OCI-LY7 (cell line): Measurements from ENCODE around the gene NFRKB. TPM values are rescaled to one million over a fixed set of nuclear protein-coding genes. Genes with fewer than 3 reads are reported as not detected.

Experiments
- BruUV-seq: library from RNA; stranded (reverse); fragments of 400-500 nt; replicated peaks from 2 replicates; lab custom pipeline; 2021; lab: Mats Ljungman, UMichigan
- CTCF ChIA-PET: fragments of 300-600 bp; sonication (Branson Sonifier 250); formaldehyde crosslinking; loops from one replicate; lab custom pipeline; 2022; ENCODE audit warnings: antibody characterized with exemption; ENCODE audit not compliant: unreplicated experiment; lab: Charles Lee
- POLR2A ChIA-PET: fragments of 300-600 bp; sonication (Branson Sonifier 250); formaldehyde crosslinking; loops from one replicate; lab custom pipeline; 2022; ENCODE audit warnings: antibody characterized with exemption; lab: Charles Lee
- DNase-seq: peaks from one replicate; pipeline ENCODE4 v3.0.0-alpha.2; 2015; ENCODE audit warnings: low spot score
- H2AFZ ChIP-seq: fragments of 200-600 bp; sonication (generic), shearing (Covaris generic); 2 replicates; pipeline ENCODE4 v1.6.1; 2014; ENCODE audit warnings: mild to moderate bottlenecking, antibody characterized with exemption, low read length, moderate library complexity
- H3K27ac ChIP-seq: fragments of 200-600 bp; sonication (generic); 2 replicates; pipeline ENCODE4 v1.5.1; 2014; ENCODE audit warnings: mixed run types, low read depth, mild to moderate bottlenecking, moderate library complexity, low read length, inconsistent platforms; ENCODE audit not compliant: poor library complexity, severe bottlenecking
- H3K36me3 ChIP-seq: fragments of 200-600 bp; sonication (generic); 2 replicates; pipeline ENCODE4 v1.6.1; 2014; ENCODE audit warnings: mild to moderate bottlenecking, antibody characterized with exemption, low read length, moderate library complexity, mixed read lengths; ENCODE audit not compliant: insufficient read depth
- H3K4me1 ChIP-seq: fragments of 200-600 bp; sonication (generic); 2 replicates; pipeline ENCODE4 v1.5.1; 2014; ENCODE audit warnings: mild to moderate bottlenecking, low read length; ENCODE audit not compliant: insufficient read depth, poor library complexity, severe bottlenecking
- H3K4me2 ChIP-seq: fragments of 200-600 bp; sonication (generic); 2 replicates; pipeline ENCODE4 v1.6.1; 2014; ENCODE audit warnings: mild to moderate bottlenecking, low read length
- H3K4me3 ChIP-seq: fragments of 200-600 bp; sonication (generic); 2 replicates; pipeline ENCODE4 v1.5.1; 2014; ENCODE audit warnings: mild to moderate bottlenecking, low read depth, low read length; ENCODE audit not compliant: poor library complexity, severe bottlenecking
- H3K79me2 ChIP-seq: fragments of 200-600 bp; sonication (generic); 2 replicates; pipeline ENCODE4 v1.6.1; 2016; ENCODE audit warnings: low read depth, mild to moderate bottlenecking, low read length, moderate library complexity, mixed read lengths; ENCODE audit not compliant: insufficient read depth
- H3K9me2 ChIP-seq: fragments of 200-600 bp; sonication (generic); 2 replicates; pipeline ENCODE4 v1.6.1; 2016; ENCODE audit warnings: mild to moderate bottlenecking, low read length, mixed read lengths; ENCODE audit not compliant: insufficient read depth
- H3K9me3 ChIP-seq: fragments of 200-600 bp; sonication (generic); 2 replicates; pipeline ENCODE4 v1.6.1; 2014; ENCODE audit warnings: mild to moderate bottlenecking, mixed run types, low read length, mixed read lengths
- H4K20me1 ChIP-seq: fragments of 200-600 bp; sonication (generic); 2 replicates; pipeline ENCODE4 v1.6.1; 2014; ENCODE audit warnings: mild to moderate bottlenecking, antibody characterized with exemption, low read length, moderate library complexity, mixed read lengths; ENCODE audit not compliant: insufficient read depth
- EZH2phosphoT487 ChIP-seq: fragments of 200-600 bp; sonication (generic); IDR thresholded peaks from 2 replicates; pipeline ENCODE4 v1.6.1; 2018; ENCODE audit warnings: low read depth, borderline replicate concordance, mild to moderate bottlenecking, mixed run types, antibody characterized with exemption, low read length, moderate library complexity, mixed read lengths
- intact Hi-C: fragments of 100-400 bp; cut with micrococcal nuclease; formaldehyde crosslinking; loops from one replicate; pipeline ENCODE4 v1.10.0; 2022; ENCODE audit not compliant: unreplicated experiment
- total RNA-seq, 2 experiments: library from RNA; depleted of rRNA in 1 of 2; stranded (reverse); fragments of >200 nt in 1 of 2; shearing (Covaris generic) in 1 of 2; gene quantifications; 2 replicates each; pipeline ENCODE4 v1.2.3, GENCODE V29; 2014 to 2022
- TF ChIP-seq, protein P1 (sequence below): fragments of 200-600 bp; sonication (generic); conservative IDR thresholded peaks from 2 replicates; pipeline ENCODE4 v1.5.1; 2014; ENCODE audit warnings: mild to moderate bottlenecking, antibody characterized with exemption, low read length, moderate library complexity, mixed read lengths

Gene NFRKB
- total RNA-seq, 2 experiments from 2014 or later, result 31.2 to 35.5 TPM

DNA sequence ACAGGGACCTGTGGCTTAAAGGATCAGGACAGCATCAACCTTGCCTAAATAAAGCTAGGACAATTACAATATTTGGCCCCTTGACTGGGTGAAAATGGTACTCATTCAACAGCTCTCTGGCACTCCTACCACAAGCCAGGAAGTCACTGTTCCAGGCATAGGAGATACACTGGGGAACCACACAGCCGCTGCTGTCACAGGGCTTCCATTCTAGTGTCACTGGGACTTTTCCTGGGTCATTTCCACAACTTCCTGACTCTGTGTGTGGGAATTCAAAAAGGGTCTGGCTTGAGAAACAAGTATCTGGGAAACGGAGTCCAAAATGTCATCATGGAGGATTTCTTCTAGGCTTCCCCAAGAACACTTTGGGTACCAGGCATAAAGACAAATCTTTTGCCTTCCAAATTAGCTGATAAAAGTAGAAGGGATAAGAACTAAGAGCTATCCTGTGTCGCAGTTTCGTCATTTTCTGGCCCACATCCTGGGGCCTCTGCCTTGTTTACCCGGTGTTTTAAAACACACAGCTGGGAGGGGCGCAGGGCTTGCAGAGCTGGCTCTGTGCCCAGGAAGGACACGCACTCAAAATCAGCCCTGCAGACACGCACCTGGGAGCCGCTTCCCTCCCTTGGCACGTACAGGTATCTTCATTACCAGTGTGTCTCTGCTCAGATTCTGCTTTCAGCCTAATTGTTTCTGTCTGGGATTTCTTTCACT is 41.7 kb downstream of the NFRKB start:
- ChIA-PET POLR2A (interaction anchor here (0.5 kb wide), 1 partner anchor 178 kb away, joined by 5 read pairs; no protein-coding TSS in a partner anchor), CTCF (interaction anchor here (1.1 kb wide), 1 partner anchor 359 kb away, joined by 3 read pairs; no protein-coding TSS in a partner anchor)
- Histone ChIP-seq H3K4me1 (peaks cover 10% of the 10 kb centered on the region), H3K79me2 (no peaks in the 10 kb centered on the region), H3K9me2 (no peaks in the 10 kb centered on the region), H3K36me3 (peaks cover 6% of the 10 kb centered on the region; the same call in 1 of the 2 replicates), H2AFZ (0 out of 2 replicates have a peak overlapping the region, but pooled peaks have one; percentile 16), H3K27ac (no peak overlapping the region), H3K9me3 (no peaks in the 10 kb centered on the region), H3K4me2 (peak overlapping the region; percentile 10; the same call in 1 of the 2 replicates), H4K20me1 (no peaks in the 10 kb centered on the region), H3K4me3 (no peak overlapping the region)
- no TSS peak for BruUV-seq
- DNase-seq, result peak; percentile 52
- TF ChIP-seq, protein P1, sequence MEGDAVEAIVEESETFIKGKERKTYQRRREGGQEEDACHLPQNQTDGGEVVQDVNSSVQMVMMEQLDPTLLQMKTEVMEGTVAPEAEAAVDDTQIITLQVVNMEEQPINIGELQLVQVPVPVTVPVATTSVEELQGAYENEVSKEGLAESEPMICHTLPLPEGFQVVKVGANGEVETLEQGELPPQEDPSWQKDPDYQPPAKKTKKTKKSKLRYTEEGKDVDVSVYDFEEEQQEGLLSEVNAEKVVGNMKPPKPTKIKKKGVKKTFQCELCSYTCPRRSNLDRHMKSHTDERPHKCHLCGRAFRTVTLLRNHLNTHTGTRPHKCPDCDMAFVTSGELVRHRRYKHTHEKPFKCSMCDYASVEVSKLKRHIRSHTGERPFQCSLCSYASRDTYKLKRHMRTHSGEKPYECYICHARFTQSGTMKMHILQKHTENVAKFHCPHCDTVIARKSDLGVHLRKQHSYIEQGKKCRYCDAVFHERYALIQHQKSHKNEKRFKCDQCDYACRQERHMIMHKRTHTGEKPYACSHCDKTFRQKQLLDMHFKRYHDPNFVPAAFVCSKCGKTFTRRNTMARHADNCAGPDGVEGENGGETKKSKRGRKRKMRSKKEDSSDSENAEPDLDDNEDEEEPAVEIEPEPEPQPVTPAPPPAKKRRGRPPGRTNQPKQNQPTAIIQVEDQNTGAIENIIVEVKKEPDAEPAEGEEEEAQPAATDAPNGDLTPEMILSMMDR, result no peak
- TF ChIP-seq EZH2phosphoT487, result no peak
- intact Hi-C loops, result no loop called here

DNA sequence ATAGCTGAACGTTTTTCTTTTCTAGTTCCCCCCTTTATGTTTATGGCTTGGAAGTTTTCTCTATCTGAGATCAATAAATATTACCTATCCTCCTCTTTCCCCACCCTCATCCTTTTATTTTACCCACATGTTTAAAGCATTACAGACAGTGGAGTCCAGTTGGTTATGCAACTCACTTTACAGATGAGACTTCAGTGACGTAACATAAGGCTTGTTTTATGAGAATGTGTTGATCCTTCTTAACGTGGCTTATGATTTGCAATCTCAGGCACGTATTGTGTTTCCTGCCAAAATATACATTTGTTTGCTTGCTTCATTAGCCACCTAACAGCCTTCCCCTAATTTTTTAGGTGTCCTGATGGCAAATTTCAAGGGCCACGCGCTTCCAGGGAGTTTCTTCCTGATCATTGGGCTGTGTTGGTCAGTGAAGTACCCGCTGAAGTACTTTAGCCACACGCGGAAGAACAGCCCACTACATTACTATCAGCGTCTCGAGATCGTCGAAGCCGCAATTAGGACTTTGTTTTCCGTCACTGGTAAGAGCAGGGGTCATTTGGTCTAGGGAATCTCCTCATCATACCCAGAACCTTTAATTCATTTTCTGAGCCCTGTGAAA is 43.1 kb downstream of the NFRKB start:
- Histone ChIP-seq H2AFZ (no peak overlapping the region), H3K9me2 (no peaks in the 10 kb centered on the region), H3K9me3 (no peaks in the 10 kb centered on the region), H3K4me1 (peaks cover 10% of the 10 kb centered on the region), H3K4me2 (no peak overlapping the region), H3K27ac (no peak overlapping the region), H4K20me1 (no peaks in the 10 kb centered on the region), H3K36me3 (no peaks in the 10 kb centered on the region), H3K4me3 (no peak overlapping the region), H3K79me2 (no peaks in the 10 kb centered on the region)
- TF ChIP-seq, protein P1, result no peak
- no peak for TF ChIP-seq EZH2phosphoT487
- POLR2A ChIA-PET, result no interaction called here
- DNase-seq, result no peak
- CTCF ChIA-PET, result no interaction called here
- intact Hi-C loops, result no loop called here
- BruUV-seq, result no TSS peak
